OCI-LY1 (cell line): ENCODE measurements around the gene GRIA1.
"Not testable (repeated sequence)": the region's sequence is repeated elsewhere in the genome, so short reads cannot be mapped to it uniquely, and the experiment has no call there.

Experiments
- H2AFZ ChIP-seq: fragments of 200-600 bp; sonication (generic), shearing (Covaris generic); 2 replicates; pipeline ENCODE4 v1.6.0; 2014; ENCODE audit warnings: antibody characterized with exemption, mild to moderate bottlenecking, low read length
- H3F3A ChIP-seq: fragments of 200-600 bp; sonication (generic), shearing (Covaris generic); 2 replicates; pipeline ENCODE4 v1.6.0; 2014; ENCODE audit warnings: mild to moderate bottlenecking, antibody characterized with exemption, low read length, moderate library complexity; ENCODE audit not compliant: insufficient read depth
- H3K27ac ChIP-seq: fragments of 200-600 bp; sonication (generic); 2 replicates; pipeline ENCODE4 v1.5.1; 2014; ENCODE audit warnings: low read length, mixed run types, mild to moderate bottlenecking, low read depth; ENCODE audit not compliant: poor library complexity, severe bottlenecking
- H3K27me3 ChIP-seq: fragments of 200-600 bp; sonication (generic); 2 replicates; pipeline ENCODE4 v1.6.0; 2014; ENCODE audit warnings: antibody characterized with exemption, mild to moderate bottlenecking, low read length, moderate library complexity; ENCODE audit not compliant: insufficient read depth
- H3K36me3 ChIP-seq: fragments of 200-600 bp; sonication (generic); 2 replicates; pipeline ENCODE4 v1.6.1; 2014; ENCODE audit warnings: mild to moderate bottlenecking, antibody characterized with exemption, low read length, moderate library complexity, mixed read lengths; ENCODE audit not compliant: insufficient read depth
- H3K4me1 ChIP-seq: fragments of 200-600 bp; sonication (generic); 2 replicates; pipeline ENCODE4 v1.5.1; 2014; ENCODE audit warnings: mild to moderate bottlenecking, low read length, moderate library complexity; ENCODE audit not compliant: insufficient read depth, severe bottlenecking
- H3K4me2 ChIP-seq: fragments of 200-600 bp; sonication (generic), shearing (Covaris generic); 2 replicates; pipeline ENCODE4 v1.6.1; 2014; ENCODE audit warnings: low read length
- H3K4me3 ChIP-seq: fragments of 200-600 bp; sonication (generic); 2 replicates; pipeline ENCODE4 v1.5.1; 2014; ENCODE audit warnings: low read length, low read depth, mild to moderate bottlenecking, mixed read lengths; ENCODE audit not compliant: poor library complexity, severe bottlenecking
- H3K79me2 ChIP-seq: fragments of 200-600 bp; shearing (Covaris generic); 2 replicates; pipeline ENCODE4 v1.6.1; 2016; ENCODE audit warnings: mixed run types, low read length, mixed read lengths; ENCODE audit not compliant: insufficient read depth
- H3K9ac ChIP-seq: fragments of 200-600 bp; sonication (generic), shearing (Covaris generic); 2 replicates; pipeline ENCODE4 v1.6.1; 2014; ENCODE audit warnings: mild to moderate bottlenecking, low read length, mixed read lengths
- H3K9me2 ChIP-seq: fragments of 200-600 bp; sonication (generic), shearing (Covaris generic); 2 replicates; pipeline ENCODE4 v1.6.1; 2014; ENCODE audit warnings: low read depth, mild to moderate bottlenecking, low read length, mixed read lengths
- H3K9me3 ChIP-seq: fragments of 200-600 bp; shearing (Covaris generic); 2 replicates; pipeline ENCODE4 v1.6.1; 2014; ENCODE audit warnings: low read length, mixed read lengths
- H4K20me1 ChIP-seq: fragments of 200-600 bp; sonication (generic), shearing (Covaris generic); 2 replicates; pipeline ENCODE4 v1.6.0; 2016; ENCODE audit warnings: mild to moderate bottlenecking, low read length; ENCODE audit not compliant: insufficient read depth
- CTCF ChIP-seq: fragments of 200-600 bp; sonication (generic), shearing (Covaris generic); IDR thresholded peaks from 2 replicates; pipeline ENCODE4 v1.5.1; 2017; ENCODE audit warnings: mild to moderate bottlenecking, antibody characterized with exemption, low read length, moderate library complexity, mixed read lengths
- EZH2 ChIP-seq: fragments of 200-600 bp; sonication (generic), shearing (Covaris generic); IDR thresholded peaks from 2 replicates; pipeline ENCODE4 v1.8.0; 2017; ENCODE audit warnings: borderline replicate concordance, mixed run types, mild to moderate bottlenecking, antibody characterized with exemption, low read length, moderate library complexity, mixed read lengths

The GRIA1 gene

GRCh38 chr5:153835891-153836515 is 345.5 kb downstream of the GRIA1 start:
- Histone ChIP-seq H3K4me2 (no peak overlapping the region), H4K20me1 (no peaks in the 10 kb centered on the region), H3F3A (no peaks in the 10 kb centered on the region), H3K79me2 (no peaks in the 10 kb centered on the region), H3K27ac (no peak overlapping the region), H3K36me3 (no peaks in the 10 kb centered on the region), H3K9me3 (no peaks in the 10 kb centered on the region), H3K9ac (no peak overlapping the region), H2AFZ (no peak overlapping the region), H3K4me3 (no peak overlapping the region), H3K27me3 (no peaks in the 10 kb centered on the region), H3K9me2 (no peaks in the 10 kb centered on the region), H3K4me1 (no peaks in the 10 kb centered on the region)
- TF ChIP-seq CTCF (no peak), EZH2 (no peak)

- H3F3A ChIP-seq, H3K4me3 ChIP-seq, H2AFZ ChIP-seq, H3K9me2 ChIP-seq, H3K4me1 ChIP-seq, H3K4me2 ChIP-seq, H3K9me3 ChIP-seq, H3K36me3 ChIP-seq, H3K27me3 ChIP-seq, H3K79me2 ChIP-seq, H3K9ac ChIP-seq, H3K27ac ChIP-seq, H4K20me1 ChIP-seq: not testable (repeated sequence)
Observed at GRCh38 chr5:153849303-153850113, 359.0 kb downstream of the GRIA1 start.

GRCh38 chr5:153860195-153860886 is 369.9 kb downstream of the GRIA1 start:
- no peaks in the 10 kb centered on the region for H3F3A ChIP-seq
- H3K79me2 ChIP-seq = no peaks in the 10 kb centered on the region
- H3K9ac ChIP-seq = no peak overlapping the region
- no peak overlapping the region for H3K4me3 ChIP-seq
- TF ChIP-seq CTCF (no peak), EZH2 (no peak)
- no peak overlapping the region for H3K27ac ChIP-seq
- no peaks in the 10 kb centered on the region for H3K27me3 ChIP-seq
- H3K4me2 ChIP-seq = no peak overlapping the region
- no peaks in the 10 kb centered on the region for H3K9me2 ChIP-seq
- no peak overlapping the region for H2AFZ ChIP-seq
- no peaks in the 10 kb centered on the region for H3K36me3 ChIP-seq
- no peaks in the 10 kb centered on the region for H4K20me1 ChIP-seq
- H3K4me1 ChIP-seq = no peaks in the 10 kb centered on the region
- no peaks in the 10 kb centered on the region for H3K9me3 ChIP-seq

GRCh38 chr5:153862906-153863305 is 372.4 kb downstream of the GRIA1 start:
- H3K27ac ChIP-seq = not testable (repeated sequence)

More at GRCh38 chr5:153862906-153863305, 372.4 kb downstream of the GRIA1 start:
- not testable (repeated sequence) for H2AFZ ChIP-seq, H3K4me2 ChIP-seq, H4K20me1 ChIP-seq, H3K9ac ChIP-seq, H3K79me2 ChIP-seq, H3K27me3 ChIP-seq, H3K4me1 ChIP-seq, H3K9me3 ChIP-seq, H3K4me3 ChIP-seq, H3K9me2 ChIP-seq, H3F3A ChIP-seq, H3K36me3 ChIP-seq
